HUES48 (cell line): ENCODE results near the gene PLK1.

Source experiments
- H3K27ac ChIP-seq: one replicate; pipeline ENCODE4 v1.7.0; 2013; ENCODE audit warnings: low read depth, low read length, inconsistent platforms
- H3K27me3 ChIP-seq: 2 replicates; pipeline ENCODE4 v1.6.1; 2013; ENCODE audit warnings: mild to moderate bottlenecking, low read length; ENCODE audit not compliant: control insufficient read depth, insufficient read depth
- H3K36me3 ChIP-seq: 2 replicates; pipeline ENCODE4 v1.6.1; 2013; ENCODE audit warnings: low read length; ENCODE audit not compliant: control insufficient read depth, insufficient read depth
- H3K4me1 ChIP-seq: 2 replicates; pipeline ENCODE4 v1.6.1; 2013; ENCODE audit warnings: mild to moderate bottlenecking, low read length; ENCODE audit not compliant: control insufficient read depth, insufficient read depth
- H3K4me3 ChIP-seq: 2 replicates; pipeline ENCODE4 v1.5.1; 2013; ENCODE audit warnings: mild to moderate bottlenecking, low read depth, low read length
- H3K9ac ChIP-seq: 2 replicates; pipeline ENCODE4 v1.6.1; 2013; ENCODE audit warnings: mild to moderate bottlenecking, low read depth, low read length, moderate library complexity
- H3K9me3 ChIP-seq: 2 replicates; pipeline ENCODE4 v1.6.1; 2013; ENCODE audit warnings: low read length; ENCODE audit not compliant: control insufficient read depth, insufficient read depth

PLK1 gene

GRCh38 chr16:23682181-23682580 is 3.5 kb downstream of the PLK1 start:
- Histone ChIP-seq H3K9ac (no peak overlapping the region), H3K4me3 (no peak overlapping the region)

GRCh38 chr16:23683487-23683886 is 4.8 kb downstream of the PLK1 start:
- Histone ChIP-seq H3K9ac (no peak overlapping the region), H3K27ac (no peak overlapping the region), H3K9me3 (no peaks in the 10 kb centered on the region), H3K27me3 (no peaks in the 10 kb centered on the region), H3K36me3 (peaks cover 83% of the 10 kb centered on the region), H3K4me1 (peaks cover 8% of the 10 kb centered on the region), H3K4me3 (no peak overlapping the region)

More at GRCh38 chr16:23682181-23682580, 3.5 kb downstream of the PLK1 start:
- no peaks in the 10 kb centered on the region for H3K27me3 ChIP-seq
- H3K9me3 ChIP-seq, result no peaks in the 10 kb centered on the region
- no peak overlapping the region for H3K27ac ChIP-seq
- peaks cover 70% of the 10 kb centered on the region for H3K36me3 ChIP-seq
- peaks cover 8% of the 10 kb centered on the region for H3K4me1 ChIP-seq

GRCh38 chr16:23687034-23687808 is 8.5 kb downstream of the PLK1 start:
- Histone ChIP-seq H3K4me3 (no peak overlapping the region), H3K36me3 (peaks cover 97% of the 10 kb centered on the region), H3K27ac (no peak overlapping the region)

GRCh38 chr16:23689442-23690187 is 10.9 kb downstream of the PLK1 start:
- Histone ChIP-seq H3K9me3 (no peaks in the 10 kb centered on the region), H3K27me3 (no peaks in the 10 kb centered on the region), H3K4me1 (no peaks in the 10 kb centered on the region), H3K27ac (no peak overlapping the region), H3K9ac (no peak overlapping the region), H3K4me3 (no peak overlapping the region), H3K36me3 (peaks cover 76% of the 10 kb centered on the region)

More at GRCh38 chr16:23687034-23687808, 8.5 kb downstream of the PLK1 start:
- Histone ChIP-seq H3K27me3 (no peaks in the 10 kb centered on the region), H3K4me1 (no peaks in the 10 kb centered on the region), H3K9ac (no peak overlapping the region), H3K9me3 (no peaks in the 10 kb centered on the region)

GRCh38 chr16:23690771-23691482 is 12.2 kb downstream of the PLK1 start:
- no peaks in the 10 kb centered on the region for H3K27me3 ChIP-seq
- no peak overlapping the region for H3K4me3 ChIP-seq
- peak overlapping the region; percentile 5 for H3K27ac ChIP-seq
- no peaks in the 10 kb centered on the region for H3K9me3 ChIP-seq
- peaks cover 65% of the 10 kb centered on the region for H3K36me3 ChIP-seq
- H3K9ac ChIP-seq, result no peak overlapping the region
- no peaks in the 10 kb centered on the region for H3K4me1 ChIP-seq

- Histone ChIP-seq H3K27me3 (no peaks in the 10 kb centered on the region), H3K4me1 (no peaks in the 10 kb centered on the region), H3K9me3 (no peaks in the 10 kb centered on the region), H3K9ac (no peak overlapping the region), H3K4me3 (no peak overlapping the region), H3K36me3 (peaks cover 58% of the 10 kb centered on the region), H3K27ac (peak overlapping the region; percentile 5)
Measured at GRCh38 chr16:23691483-23692189, 12.9 kb downstream of the PLK1 start.

- Histone ChIP-seq H3K9me3 (no peaks in the 10 kb centered on the region), H3K36me3 (peaks cover 51% of the 10 kb centered on the region), H3K27ac (no peak overlapping the region), H3K4me1 (no peaks in the 10 kb centered on the region), H3K9ac (no peak overlapping the region), H3K4me3 (no peak overlapping the region), H3K27me3 (no peaks in the 10 kb centered on the region)
Measured at GRCh38 chr16:23692190-23692837, 13.6 kb downstream of the PLK1 start.

GRCh38 chr16:23694265-23694643 is 15.6 kb downstream of the PLK1 start:
- Histone ChIP-seq H3K9me3 (no peaks in the 10 kb centered on the region), H3K27me3 (no peaks in the 10 kb centered on the region), H3K27ac (peak overlapping the region; percentile 53), H3K4me1 (no peaks in the 10 kb centered on the region), H3K36me3 (peaks cover 32% of the 10 kb centered on the region), H3K9ac (no peak overlapping the region), H3K4me3 (peak overlapping the region; percentile 53)

- Histone ChIP-seq H3K27ac (peak overlapping the region; percentile 53), H3K36me3 (peaks cover 26% of the 10 kb centered on the region), H3K4me1 (no peaks in the 10 kb centered on the region), H3K9ac (no peak overlapping the region), H3K27me3 (no peaks in the 10 kb centered on the region), H3K9me3 (no peaks in the 10 kb centered on the region), H3K4me3 (peak overlapping the region; percentile 53)
Measured at GRCh38 chr16:23694644-23695373, 16.1 kb downstream of the PLK1 start.

- no peak overlapping the region for H3K4me3 ChIP-seq
- H3K9me3 ChIP-seq, result no peaks in the 10 kb centered on the region
- no peak overlapping the region for H3K27ac ChIP-seq
- H3K4me1 ChIP-seq, result peaks cover 1% of the 10 kb centered on the region
- H3K36me3 ChIP-seq, result peaks cover 17% of the 10 kb centered on the region
- H3K9ac ChIP-seq, result no peak overlapping the region
- no peaks in the 10 kb centered on the region for H3K27me3 ChIP-seq
Measured at GRCh38 chr16:23695756-23696155, 17.1 kb downstream of the PLK1 start.
